ENCODE results near the gene GCSAML. TPM values are rescaled to one million over a fixed set of nuclear protein-coding genes. Genes with fewer than 3 reads are reported as not detected.
"Not testable (repeated sequence)": the region's sequence is repeated elsewhere in the genome, so short reads cannot be mapped to it uniquely, and the experiment has no call there.

The GCSAML gene
- not detected in 2 replicates for total RNA-seq (2014; rRNA removed; shearing (Covaris generic); ENCODE audit: low replicate concordance)

- in situ Hi-C loops (cut with HindIII; ENCODE audit: low pct_unique_long_range_greater_than_20kb, low sequenced_read_pairs) = no loop called here
- no peak for DNase-seq (ENCODE audit: low read depth)
These were observed at the start of gene GCSAML for GRCh38 chr1:247548769-247549182. Gene GCSAML (plus strand): TSS chr1:247549134. CDS start chr1:247549192, 58 bp downstream.

- DNase-seq (ENCODE audit: low read depth) = no peak
- in situ Hi-C loops (cut with HindIII; ENCODE audit: low pct_unique_long_range_greater_than_20kb, low sequenced_read_pairs) = no loop called here
These were observed 48.1 kb upstream of the GCSAML start for GRCh38 chr1:247500865-247501264.

DNA sequence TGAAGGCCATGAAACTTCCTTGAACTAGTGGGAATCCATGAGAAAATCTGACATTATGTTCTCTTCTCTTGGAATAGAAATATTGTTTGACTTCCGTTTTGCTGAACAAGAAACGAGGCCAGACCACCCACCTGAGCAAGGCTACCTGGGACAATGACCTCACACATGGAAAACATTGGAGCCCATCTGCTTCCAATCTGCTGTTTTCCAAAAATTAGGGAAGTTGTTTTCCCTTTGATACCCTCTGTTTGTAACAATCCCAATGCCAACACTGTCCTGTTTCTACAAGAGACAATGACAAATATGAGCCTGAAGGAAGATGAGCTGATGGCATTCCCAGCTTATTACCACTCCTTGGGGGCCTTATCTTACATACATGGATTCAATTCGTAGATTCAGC, 42.1 kb upstream of the GCSAML start:
- no peak for DNase-seq (ENCODE audit: low read depth)
- in situ Hi-C loops (cut with HindIII; ENCODE audit: low pct_unique_long_range_greater_than_20kb, low sequenced_read_pairs) = no loop called here

- in situ Hi-C loops (cut with HindIII; ENCODE audit: low pct_unique_long_range_greater_than_20kb, low sequenced_read_pairs) = no loop called here
- no peak for DNase-seq (ENCODE audit: low read depth)
These were observed 30.9 kb upstream of the GCSAML start for GRCh38 chr1:247517795-247518612.

DNA sequence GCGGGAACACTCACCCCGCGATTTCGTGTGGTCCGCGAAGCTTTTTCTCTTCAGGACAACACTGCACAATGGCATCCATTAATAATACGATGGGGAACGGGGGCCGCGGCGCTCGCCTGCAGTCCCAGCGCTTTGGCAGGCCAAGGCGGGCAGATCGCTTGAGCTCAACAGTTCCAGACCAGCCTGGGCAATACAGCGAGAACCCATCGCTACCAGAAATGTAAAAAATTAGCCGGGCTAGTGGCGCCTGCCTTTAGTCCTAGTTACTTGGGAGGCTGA, 30.4 kb upstream of the GCSAML start:
- no peak for DNase-seq (ENCODE audit: low read depth)
- in situ Hi-C loops (cut with HindIII; ENCODE audit: low pct_unique_long_range_greater_than_20kb, low sequenced_read_pairs) = no loop called here

- in situ Hi-C loops (cut with HindIII; ENCODE audit: low pct_unique_long_range_greater_than_20kb, low sequenced_read_pairs) = not testable (repeated sequence)
These were observed 27.0 kb upstream of the GCSAML start for GRCh38 chr1:247521886-247522285.

GRCh38 chr1:247528812-247529474, 20.0 kb upstream of the GCSAML start:
- in situ Hi-C loops (cut with HindIII; ENCODE audit: low pct_unique_long_range_greater_than_20kb, low sequenced_read_pairs) = no loop called here
- DNase-seq (ENCODE audit: low read depth) = no peak

More at GRCh38 chr1:247521886-247522285, 27.0 kb upstream of the GCSAML start:
- not testable (repeated sequence) for DNase-seq (ENCODE audit: low read depth)

- DNase-seq (ENCODE audit: low read depth) = no peak
- in situ Hi-C loops (cut with HindIII; ENCODE audit: low pct_unique_long_range_greater_than_20kb, low sequenced_read_pairs) = no loop called here
These were observed 19.1 kb upstream of the GCSAML start for GRCh38 chr1:247529771-247530355.

DNA sequence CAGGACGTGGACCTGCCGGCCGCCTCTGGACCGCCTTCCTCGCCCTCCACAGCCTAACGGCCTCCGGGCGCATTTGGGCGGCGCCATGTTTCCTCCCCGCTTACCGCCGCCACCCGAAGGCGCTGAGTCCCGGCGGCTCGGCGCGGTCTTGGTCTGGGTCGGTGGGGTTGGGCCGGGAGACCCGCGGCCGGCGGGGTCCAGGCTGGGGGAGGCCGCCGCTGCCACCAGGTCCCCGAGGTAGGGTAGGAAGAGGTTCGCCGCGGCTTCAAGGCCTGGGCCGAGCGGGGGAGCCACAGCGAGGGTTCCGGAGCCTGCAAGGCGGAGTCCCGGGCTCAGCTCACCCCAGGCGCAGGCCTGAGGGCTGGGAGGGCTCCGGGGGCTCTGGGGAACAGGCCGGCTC, 18.1 kb upstream of the GCSAML start:
- in situ Hi-C loops (cut with HindIII; ENCODE audit: low pct_unique_long_range_greater_than_20kb, low sequenced_read_pairs) = no loop called here
- no peak for DNase-seq (ENCODE audit: low read depth)

DNA sequence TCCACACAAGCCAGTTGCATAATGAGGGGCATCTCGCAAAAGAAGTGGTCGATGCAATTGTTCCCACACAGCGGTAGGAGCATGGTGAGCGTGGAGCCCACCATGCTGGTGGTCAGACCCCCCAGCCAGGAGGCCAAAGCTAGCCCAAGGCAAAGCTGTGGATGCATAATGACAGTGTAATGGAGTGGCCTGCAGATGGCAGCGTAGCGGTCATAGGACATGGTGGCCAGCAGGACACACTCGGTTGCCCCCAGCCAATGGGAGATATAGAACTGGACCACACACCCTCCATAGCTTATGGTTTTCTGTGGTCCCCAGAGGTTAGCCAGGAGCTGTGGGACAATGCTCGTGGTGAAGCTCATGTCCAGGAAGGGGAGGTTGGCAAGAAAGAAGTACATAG, 17.0 kb upstream of the GCSAML start:
- no peak for DNase-seq (ENCODE audit: low read depth)
- in situ Hi-C loops (cut with HindIII; ENCODE audit: low pct_unique_long_range_greater_than_20kb, low sequenced_read_pairs) = no loop called here

GRCh38 chr1:247535402-247535801, 13.5 kb upstream of the GCSAML start:
- in situ Hi-C loops (cut with HindIII; ENCODE audit: low pct_unique_long_range_greater_than_20kb, low sequenced_read_pairs) = no loop called here
- no peak for DNase-seq (ENCODE audit: low read depth)

DNA sequence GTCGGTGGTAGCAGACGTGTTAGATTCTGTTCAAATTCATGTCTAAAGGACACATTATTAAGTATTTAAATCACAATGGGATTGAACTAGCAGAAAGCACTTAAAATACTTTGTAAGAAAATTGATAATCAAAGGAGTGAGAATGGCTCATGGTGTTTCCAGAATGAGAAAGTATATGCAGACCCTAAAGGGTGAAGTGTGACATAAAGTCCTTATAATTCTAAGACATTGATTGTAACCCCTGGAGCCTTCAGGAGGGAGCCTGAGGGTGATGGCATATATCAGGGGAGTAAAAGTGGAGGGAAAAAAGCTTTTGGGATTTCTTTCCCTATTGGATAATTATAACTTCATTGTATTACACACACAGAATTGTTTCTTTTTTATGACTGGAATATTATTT, 12.6 kb upstream of the GCSAML start, which contains the start of gene OR2C3:
TSS of gene OR2C3 (minus strand) at position 101 of the 400 bp plus-strand sequence. CDS start 3,929 bp downstream, outside the sequence.
- in situ Hi-C loops (cut with HindIII; ENCODE audit: low pct_unique_long_range_greater_than_20kb, low sequenced_read_pairs) = no loop called here
- DNase-seq (ENCODE audit: low read depth) = no peak

GRCh38 chr1:247538561-247538960, 10.4 kb upstream of the GCSAML start:
- in situ Hi-C loops (cut with HindIII; ENCODE audit: low pct_unique_long_range_greater_than_20kb, low sequenced_read_pairs) = no loop called here

DNA sequence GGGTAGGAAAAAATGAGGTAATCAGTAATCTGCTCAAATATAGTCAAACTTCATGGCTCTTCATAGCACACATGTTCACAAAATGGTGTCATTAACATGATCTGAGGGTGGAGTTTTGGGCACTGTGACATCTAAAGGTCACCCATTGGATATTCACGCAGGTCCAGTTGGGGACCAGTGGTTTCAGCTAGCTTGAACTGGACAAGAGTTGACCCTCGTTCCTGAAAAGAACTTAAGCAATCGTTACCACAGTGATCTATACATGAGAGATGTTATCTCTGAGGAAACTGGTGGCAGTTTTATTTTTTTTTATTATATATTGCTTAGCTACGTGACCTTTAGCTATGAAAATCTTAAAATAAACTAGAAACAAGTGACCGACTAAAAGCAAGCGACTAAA, 9.7 kb upstream of the GCSAML start:
- in situ Hi-C loops (cut with HindIII; ENCODE audit: low pct_unique_long_range_greater_than_20kb, low sequenced_read_pairs) = no loop called here
- DNase-seq (ENCODE audit: low read depth) = no peak

More at GRCh38 chr1:247538561-247538960, 10.4 kb upstream of the GCSAML start:
- DNase-seq (ENCODE audit: low read depth) = no peak

DNA sequence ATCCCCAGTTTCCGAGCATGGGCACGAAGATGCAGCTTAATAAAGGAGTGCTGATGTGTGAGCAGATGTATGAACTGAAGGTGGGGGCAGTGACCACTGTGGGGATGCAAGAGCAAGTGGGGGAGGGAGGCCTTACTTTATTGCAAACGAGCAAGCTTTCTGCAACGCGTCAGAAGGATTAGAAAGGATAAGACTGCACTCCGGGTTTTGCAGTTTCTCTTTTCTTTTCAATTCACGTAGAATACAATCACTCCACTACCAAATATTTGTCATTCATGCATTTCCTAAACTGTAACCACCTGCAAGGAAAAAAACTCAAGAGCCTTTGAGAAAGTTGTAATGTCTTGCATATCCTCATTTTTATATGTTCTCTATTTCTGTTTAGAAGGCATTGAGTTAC, 8.4 kb upstream of the GCSAML start:
- in situ Hi-C loops (cut with HindIII; ENCODE audit: low pct_unique_long_range_greater_than_20kb, low sequenced_read_pairs) = no loop called here

DNA sequence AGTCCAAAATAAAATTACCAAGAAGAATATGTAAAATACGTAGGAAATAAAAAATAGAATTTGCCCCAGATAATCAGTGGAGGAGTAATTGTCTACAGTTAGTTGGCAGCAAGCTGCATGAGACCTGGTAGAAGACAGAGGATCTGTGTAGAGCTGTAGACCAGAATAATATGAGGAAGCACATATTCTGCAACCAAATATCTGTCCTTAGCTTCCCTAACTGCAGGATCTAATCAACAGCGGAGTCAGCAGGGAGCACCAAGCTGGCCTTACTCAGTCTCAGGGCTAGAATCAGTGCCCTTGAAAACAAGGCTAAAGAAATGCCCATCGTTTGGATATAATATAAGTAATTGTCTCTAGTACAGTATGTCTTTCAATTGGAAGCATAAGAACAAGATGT, 6.1 kb upstream of the GCSAML start:
- DNase-seq (ENCODE audit: low read depth) = no peak
- in situ Hi-C loops (cut with HindIII; ENCODE audit: low pct_unique_long_range_greater_than_20kb, low sequenced_read_pairs) = no loop called here

More for the DNA sequence above, 8.4 kb upstream of the GCSAML start:
- DNase-seq (ENCODE audit: low read depth) = no peak

DNA sequence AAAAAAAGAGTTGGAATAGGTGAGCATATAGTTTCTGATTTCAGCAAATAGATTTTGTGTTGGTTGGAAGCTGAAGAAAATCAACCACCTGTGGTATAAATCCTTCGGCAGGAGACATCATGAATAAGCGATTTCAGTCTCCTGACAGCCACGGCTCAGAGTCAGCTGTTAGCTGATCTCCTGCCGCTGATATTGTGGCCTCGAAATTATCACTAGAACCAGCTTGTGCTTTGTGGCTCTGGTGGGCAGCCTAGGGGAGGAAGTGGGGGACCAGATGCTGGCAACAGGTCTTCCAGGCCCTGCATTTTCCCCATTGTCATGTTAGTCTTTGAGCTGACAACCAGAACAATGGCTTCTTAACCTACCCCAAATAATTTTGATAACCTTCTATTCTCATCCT, 842 bp upstream of the GCSAML start:
- no peak for DNase-seq (ENCODE audit: low read depth)
- in situ Hi-C loops (cut with HindIII; ENCODE audit: low pct_unique_long_range_greater_than_20kb, low sequenced_read_pairs) = no loop called here

DNA sequence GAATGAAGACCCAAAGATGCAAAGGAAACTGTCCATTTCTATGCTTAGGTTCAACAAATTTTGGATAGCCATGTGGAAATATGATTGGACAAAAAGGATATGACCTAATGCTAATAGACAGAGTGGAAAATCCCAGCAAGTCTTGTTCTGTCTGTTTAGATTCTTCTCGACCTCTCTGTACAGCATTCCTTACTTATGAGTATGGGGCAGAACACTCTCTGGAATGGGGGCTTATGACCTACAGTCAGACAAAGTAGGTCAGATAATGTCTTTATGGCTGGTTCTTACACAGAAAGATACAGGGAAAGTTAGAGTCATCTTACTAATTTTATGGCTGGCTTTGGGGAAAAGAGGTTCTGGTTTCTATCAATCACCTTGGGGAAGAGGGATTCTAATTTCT, 2.8 kb downstream of the GCSAML start:
- no peak for DNase-seq (ENCODE audit: low read depth)
- in situ Hi-C loops (cut with HindIII; ENCODE audit: low pct_unique_long_range_greater_than_20kb, low sequenced_read_pairs) = no loop called here

DNA sequence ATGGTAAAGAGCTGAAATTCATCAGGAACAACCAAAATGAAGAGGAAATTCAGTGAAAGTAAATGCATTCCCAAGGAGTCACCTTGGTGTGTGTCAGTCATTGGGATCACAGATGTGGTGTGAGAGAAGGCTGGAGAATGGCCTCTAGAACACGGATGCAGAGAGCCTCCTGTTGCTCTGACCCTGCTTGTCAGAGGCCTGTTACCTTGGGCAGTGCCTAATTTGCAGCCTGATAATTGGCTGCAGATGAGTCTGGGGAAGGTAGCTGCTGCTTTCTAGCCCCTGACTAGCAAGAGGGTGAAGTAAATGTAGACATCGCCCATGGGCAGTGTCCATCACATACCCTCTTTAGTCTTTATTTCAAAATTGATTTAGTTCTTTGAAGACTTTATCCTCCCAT, 3.3 kb downstream of the GCSAML start:
- in situ Hi-C loops (cut with HindIII; ENCODE audit: low pct_unique_long_range_greater_than_20kb, low sequenced_read_pairs) = no loop called here

More for the DNA sequence above, 3.3 kb downstream of the GCSAML start:
- no peak for DNase-seq (ENCODE audit: low read depth)
